Activated gamma-delta T cell treated with anti-CD3 and anti-CD28 coated beads, Interleukin-2, amount 50 U/mL, for 16 hours (primary cell): Measurements from ENCODE around the gene VSX1.

ENCODE experiments used
- DNase-seq: peaks from one replicate; pipeline ENCODE4 v3.0.0-alpha.2; 2020; ENCODE audit warnings: low read depth

The VSX1 gene

DNA sequence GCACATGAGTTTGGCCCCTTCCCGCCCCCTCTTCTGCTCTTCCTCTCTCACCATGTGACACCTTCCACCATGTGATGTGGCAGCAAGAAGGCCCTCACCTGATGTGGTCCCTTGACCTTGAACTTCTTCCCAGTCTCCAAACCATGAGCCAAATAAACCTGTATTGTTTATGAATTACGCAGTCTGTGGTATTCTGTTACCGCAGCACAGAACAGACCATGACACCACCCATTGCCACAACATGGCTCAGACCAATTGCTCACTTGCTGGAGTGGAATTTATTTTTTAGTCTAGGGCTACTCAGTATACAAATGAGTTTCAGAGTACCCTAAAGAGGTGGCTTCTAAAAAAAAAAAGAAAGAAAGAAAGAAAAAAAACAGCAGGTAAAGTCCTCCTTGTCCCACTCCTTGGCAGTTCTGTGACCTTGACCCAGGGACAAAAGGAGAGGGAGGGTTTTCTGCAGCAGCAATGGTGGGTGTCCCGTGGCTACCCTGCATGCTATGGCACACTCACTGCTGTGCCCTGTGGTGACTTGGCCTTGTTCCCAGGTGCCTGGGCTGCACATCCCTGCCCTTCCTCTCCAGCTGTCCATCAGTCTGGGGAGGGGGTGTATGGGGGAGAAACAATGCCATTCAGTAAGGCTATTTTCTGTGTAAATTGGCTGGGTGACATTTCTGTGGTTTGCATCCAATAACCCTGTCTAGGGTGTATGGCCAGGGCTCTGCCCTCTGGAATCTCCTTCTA is 5.4 kb upstream of the VSX1 start:
- DNase-seq = no peak

DNA sequence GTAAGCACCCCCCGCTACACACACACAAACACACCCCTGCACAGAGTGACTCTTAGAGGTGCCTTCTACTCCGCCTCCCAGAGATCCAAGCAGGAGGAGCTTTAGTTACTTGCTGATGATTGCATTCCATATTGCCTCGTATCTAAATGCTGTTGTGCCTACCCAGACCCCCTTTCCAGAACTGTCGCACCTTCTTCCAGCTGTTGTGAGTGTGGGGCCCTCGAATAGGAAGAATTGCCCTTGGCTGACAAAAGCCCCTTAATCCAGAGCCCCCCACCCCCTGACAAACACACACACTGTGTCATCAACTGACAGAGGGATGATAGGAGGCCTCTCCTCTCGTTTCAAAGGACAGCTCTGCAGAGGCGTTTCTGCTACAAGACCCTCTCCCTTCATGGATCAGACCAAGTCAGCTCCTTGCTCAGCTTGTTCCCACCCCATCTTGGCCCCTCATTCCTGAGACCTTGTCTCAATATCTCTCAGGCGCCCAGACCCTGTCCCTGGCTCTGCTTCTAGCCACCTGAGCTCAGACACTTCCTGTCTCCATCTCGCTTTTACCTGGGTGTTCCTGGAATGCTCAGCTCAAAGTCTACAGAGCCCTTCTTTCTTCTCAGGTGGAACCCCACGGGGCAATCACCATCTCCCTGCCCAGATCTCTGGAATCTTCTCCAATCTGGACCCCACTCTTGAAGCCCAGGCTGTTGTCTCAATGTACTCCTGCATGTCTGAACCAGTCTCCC is 4.0 kb upstream of the VSX1 start:
- no peak for DNase-seq

DNA sequence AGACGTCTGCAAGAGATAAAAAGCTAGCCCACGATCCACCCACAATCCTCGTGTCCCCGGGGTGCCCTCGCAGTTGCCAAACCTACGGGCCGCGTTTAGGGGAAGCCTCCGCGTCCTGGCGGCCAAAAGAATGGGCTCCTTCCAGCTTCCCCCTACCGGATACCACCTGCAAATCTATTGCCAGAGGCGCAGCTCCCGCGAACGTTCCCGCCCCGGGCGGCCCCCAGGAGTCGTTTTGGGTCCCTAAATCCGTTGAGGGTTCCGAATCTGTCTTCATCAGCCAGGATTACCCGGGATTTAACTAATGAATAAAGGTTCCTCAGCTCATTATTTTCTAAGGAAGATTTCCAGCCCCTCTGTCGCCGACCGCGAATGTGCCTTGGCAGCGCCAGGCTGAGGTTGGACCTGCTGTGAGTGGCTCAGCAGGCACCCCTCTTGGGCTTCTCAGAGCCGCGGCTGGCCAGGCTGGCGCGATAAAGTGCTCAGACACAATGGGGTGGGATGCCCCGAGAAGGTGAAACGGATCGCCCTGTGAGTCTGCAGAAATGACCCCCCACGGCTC is 2.8 kb upstream of the VSX1 start:
- no peak for DNase-seq

DNA sequence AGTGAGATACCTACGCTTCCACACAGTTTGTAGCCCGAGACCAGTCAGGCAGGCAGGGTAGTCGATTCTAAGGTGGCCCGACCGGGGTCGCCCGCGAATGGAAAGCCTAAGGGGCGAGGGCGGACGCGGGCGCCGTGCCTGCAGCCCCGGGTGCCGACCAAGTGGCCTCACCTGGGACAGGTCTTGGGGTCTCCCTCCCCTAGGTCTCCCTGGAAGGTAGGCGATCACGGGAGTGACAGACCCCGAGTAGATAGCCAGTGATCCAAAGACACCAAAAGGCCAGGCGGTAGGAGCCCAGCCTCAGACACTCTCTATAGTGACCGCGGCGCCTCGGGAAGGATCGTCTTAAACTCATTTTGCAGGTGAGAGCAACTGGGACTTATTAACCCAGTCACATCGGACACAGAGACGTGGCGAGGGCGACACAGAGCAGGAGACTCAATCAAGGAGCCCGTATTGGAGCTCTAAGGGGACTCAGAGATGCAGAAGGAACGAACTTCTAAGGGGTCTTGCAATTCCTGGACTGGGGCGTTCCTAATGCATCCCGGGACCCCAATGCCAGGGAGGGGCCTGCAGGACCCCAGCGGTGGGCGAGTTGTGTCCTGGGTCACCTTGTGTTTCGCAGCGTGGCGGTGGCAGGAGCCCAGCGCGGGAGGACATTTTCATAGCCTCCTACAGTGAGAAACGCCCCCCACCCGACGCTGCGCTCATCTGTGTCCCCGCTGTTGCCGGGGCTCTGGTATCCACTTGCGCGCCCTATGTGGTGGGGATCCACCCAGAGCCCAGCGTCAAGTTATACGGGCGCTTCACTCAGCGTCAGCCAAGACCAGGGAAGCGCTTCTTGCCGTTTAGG is 2.1 kb upstream of the VSX1 start:
- DNase-seq = no peak

DNA sequence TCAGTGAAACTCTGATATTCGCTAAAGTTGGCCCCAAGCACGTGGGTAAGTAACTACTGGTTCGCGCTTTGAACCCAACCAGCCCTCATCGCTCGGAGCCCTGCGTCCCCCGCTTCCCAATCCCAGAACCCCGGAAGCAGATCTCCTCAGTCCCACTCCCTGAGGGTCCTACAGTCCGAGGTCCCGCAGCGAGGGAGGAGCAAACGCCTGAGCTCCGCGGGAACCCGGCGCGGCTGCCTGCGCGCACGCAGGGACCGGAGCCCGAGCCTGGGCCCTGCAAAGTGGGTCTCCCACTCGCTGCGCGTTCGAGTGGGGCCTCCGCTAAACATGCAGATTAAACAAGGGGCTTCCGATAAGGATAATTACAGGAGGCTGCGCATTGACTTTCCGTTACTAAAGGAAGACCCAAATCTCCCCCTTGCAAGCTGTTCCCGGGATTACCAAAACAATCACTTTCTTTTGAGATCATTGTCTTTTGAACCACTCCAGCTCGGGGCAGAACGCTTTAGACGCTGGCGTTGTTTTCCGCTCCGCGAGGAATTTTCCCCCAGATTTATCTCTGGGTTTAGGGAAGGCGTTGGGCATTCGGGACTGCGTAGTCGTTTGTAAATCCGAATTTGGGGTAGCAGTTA is 1.3 kb upstream of the VSX1 start:
- no peak for DNase-seq

DNA sequence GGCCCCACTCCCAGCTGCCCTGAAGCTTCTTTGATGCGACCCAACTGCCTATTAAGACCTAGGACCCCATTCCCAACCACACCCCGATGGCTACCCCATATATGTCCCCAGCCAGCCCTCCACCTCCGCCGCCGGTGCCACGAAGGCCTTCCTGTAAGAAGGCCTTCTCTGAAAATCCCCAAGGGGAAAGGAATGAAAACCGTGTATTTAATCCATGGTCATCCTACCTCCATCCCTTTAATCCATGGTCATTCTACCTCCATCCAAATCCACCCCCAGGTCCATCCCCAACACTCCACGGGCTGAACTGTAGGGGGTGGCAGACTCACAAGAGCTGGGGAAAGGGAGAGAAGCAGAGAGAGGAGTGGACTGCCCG is 545 bp upstream of the VSX1 start:
- DNase-seq = no peak

DNA sequence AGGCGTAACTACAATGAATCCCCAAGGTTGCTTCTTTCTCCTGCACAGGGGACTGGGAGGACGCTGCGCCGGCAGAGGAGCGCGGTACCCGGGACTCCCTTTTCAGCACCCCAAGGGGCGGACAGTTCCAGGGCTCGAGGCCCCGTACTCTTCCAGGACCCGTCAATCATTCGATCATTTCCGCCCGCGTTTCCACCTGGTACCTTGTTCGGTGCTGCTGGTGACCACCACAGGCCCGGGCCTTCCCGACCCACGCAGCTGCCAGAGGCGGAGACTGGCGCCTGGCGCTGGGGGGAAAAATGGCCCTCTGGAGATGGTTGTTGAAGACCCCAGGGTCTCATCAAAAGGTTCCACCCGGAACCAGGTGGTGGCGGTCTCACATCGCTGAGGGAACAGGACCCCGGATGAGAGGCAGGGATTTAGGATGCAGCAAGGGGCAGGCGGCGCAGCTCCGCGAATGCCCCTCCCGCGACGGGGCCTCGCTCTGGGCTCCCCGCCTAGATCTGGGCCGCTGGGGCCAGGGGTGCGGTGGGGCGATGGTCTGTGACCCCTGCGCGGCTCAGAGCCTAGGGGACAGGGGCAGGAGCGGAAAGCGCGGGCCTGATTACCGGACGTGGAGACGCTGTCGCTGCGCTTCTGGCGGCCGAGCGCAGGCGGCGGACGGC is 744 bp downstream of the VSX1 start:
- peak; percentile 21 for DNase-seq

DNA sequence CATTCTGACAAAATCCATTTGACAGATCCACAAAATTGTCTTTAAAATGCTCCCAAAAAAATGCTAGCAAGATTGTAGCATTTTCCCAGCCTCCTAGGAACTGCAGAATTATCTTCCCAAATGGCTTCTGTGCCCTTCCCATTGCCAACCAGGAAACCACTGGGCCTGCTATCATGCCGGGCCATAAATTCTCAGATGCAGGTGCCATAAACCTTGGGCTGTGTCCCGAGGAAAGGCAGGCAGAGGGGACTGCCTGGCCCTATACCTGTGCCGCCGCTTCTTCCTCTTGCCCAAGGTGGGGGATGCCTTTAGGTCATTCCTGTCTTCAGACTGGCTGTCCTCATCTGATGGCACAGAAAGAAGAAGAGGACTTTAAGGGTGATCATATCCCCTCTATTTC is 2.8 kb downstream of the VSX1 start:
- no peak for DNase-seq

DNA sequence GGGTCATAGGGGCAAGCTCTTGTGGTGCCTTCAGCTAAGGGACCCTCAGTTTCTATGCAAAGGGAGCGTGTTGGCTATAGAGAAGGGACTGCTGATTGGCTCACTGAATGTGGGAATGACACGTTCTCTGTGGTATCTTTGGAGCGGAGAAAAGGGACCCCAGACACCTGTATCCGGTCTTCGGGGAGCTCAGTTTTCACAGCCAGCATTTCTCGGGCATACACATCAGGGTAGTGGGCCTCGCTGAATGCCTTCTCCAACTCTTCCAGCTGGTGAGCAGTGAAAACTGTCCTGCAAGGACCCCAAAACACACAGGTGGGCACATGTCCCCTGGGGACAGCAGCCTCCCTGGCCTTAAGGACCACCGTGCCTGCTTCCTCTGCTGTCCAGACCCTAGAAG is 3.3 kb downstream of the VSX1 start:
- DNase-seq = no peak

DNA sequence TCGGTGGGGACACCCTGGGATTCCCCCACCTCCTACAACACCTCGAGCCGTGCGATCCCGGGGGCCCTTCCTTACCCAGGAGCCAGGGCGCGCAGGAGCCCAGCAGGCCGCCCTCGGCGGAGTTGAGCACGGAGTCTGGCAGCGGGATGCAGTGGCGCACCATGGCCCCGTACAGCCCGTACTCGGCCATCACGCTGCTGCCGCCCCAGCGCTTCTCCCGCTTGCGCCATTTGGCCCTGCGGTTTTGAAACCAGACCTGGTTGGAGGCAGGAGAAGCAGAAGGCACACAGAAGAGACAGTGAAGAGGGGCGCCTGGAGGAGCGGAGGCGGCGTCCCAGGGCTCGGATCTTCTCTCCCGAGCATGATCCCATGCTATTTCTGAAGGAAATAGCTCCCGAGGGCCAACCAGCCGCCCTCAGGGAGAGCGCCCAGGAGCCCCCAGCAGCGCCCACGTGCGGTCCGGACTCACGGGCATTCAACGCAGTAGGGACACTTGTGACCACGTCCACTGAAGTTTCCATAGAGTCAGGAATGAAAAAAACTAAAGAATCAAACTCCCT is 4.3 kb downstream of the VSX1 start:
- no peak for DNase-seq

DNA sequence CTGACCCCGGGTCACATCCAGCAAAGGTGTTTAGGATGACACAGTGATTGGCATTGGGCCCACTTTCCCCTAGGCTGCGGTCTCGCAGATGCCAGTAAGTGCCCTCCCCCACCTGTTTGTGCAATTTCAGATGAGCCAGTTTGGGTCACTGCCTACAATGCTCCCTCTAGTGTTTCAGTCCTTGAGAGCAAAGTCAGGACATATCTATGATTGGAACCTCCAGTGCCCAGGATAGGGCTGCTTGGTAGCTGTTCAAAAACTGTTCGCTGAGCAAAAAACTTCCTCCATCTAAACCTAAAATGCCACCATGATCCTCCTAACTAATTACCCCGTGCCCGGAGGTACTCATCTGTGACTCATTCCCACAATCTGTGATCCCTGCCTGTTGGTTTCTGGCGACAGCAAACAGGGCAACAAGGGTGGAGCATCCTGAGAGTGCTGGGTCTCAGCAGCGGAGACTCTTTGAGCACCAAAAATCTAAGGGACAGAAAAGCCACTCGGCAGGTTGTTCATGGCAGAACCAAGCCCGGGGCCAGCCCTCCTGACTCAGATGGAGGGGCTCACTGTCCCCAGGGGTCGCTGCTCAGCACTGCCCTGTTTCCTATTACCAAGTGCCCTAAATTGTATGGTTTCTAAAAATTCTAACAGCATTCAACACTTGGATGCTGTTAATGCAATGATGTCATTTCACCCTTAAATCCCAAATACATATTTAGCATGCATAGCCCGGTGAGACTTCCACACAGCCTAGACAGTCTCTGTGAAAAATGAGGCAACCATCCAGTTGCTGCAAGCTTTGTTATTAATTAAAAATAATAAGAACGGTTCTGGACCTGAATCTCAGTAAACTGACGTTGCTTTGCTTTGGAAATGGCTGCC is 5.0 kb downstream of the VSX1 start:
- no peak for DNase-seq

DNA sequence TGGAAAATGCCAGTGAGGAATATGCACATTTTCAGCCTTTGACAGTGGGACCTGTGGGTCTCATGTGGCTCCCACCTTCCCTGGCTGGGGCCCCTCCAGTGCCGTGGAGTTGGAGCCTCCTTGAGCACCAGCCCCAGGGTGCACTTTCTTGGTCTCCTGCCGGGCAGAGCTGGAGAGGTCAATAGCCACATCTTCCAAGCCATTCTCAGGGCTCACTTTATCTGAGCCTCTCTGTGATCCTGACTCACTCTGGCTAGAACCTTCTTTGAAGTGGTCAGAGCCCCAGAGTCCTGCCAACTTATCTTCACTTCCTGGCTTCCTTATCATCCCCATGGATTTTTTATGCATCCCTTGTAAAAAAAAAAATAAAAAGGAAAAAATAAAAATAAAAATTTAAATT is 5.7 kb downstream of the VSX1 start:
- DNase-seq = no peak

DNA sequence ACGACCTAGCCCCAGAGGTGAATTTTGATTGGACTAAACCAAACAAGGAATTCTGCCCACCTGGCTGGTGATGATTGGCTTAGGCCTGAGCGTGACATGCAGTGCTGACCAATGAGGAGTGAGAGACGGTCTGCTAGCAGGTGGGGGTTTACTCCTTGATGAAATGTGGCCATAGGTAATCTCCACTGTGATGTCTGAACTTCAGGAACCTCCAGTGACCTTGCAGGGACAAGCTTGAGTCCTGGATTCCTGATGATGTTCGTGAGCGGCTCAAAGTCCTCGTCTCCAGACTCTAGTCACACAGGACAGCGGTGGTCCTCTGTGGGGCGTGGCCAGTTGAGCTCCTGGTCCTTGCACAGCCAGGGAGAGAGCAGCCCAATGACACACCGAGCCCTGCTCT is 8.4 kb downstream of the VSX1 start:
- no peak for DNase-seq

DNA sequence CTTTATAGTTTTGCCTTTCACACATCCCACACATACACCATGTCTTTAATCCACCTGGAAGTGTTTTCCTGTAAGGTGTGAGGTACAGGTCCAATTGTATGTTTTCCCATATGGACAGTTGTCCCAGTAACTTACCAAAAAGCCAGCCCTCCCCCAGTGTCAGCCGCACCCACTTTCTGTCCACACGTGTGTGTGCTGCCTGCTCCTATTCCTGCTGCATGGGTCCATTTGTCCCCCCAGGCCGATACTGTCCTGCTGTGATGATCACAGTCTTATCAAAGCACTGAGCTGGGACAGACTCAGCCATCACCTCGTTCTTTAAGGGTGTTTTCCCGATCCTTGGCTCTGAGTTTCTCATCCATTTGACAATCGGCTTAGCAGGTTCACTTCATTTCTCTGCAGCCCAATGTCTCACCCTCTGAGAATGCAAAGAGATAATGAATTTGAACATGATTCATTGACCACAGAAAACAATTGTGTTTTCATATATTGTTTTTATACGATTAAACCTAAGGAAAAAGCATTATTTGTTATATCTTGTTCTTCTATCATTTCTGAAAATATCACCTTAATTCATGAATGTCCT is 9.6 kb downstream of the VSX1 start:
- DNase-seq = no peak

DNA sequence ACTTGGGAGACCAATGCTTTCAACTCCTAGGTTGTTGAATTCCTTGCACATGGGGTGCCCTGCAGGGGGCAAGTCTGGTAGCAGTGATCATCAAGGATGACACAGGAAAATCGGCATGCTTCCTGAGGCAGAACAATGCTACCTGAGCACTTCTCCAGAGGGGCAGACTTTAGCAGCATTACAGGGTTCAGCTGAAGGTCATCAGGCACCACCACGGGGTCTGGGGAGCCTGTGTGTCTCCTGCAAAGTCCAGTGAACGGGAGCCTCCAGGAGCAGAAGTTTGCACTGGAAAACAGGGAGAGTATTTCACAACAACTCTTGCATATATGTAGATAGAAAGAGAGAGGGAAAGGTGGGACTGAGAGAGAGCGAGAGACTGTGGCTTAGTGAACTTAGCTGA is 10.2 kb downstream of the VSX1 start:
- no peak for DNase-seq

DNA sequence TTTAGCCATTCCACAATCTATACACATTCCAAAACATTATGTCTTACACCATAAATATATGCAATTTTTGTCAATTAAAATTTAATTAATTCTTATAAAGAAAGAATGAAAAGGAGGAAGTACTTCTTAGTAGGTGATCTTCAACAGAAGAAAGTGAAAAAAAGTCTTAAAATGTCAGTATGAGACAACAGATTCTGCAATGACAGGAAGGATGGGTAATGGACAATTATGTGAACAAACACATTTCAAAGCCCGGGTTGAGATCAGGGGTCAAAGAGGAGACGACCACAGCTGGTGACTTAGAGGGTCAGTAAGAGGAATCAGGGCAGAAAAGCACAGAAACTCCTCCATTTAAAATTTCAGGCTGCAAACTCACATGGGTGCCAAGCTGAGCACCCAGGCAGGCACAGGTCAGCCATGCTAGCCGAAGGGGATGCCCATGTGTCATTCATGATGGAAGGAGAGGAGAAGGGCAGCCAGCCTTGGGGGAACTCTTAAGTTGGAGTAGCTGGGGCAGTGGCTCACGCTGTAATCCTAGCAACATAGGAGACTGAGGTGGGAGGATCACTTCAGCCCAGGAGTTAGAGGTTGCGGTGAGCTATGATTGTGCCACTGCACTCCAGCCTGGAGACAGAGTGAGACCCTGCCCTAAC is 11.0 kb downstream of the VSX1 start:
- DNase-seq = no peak

DNA sequence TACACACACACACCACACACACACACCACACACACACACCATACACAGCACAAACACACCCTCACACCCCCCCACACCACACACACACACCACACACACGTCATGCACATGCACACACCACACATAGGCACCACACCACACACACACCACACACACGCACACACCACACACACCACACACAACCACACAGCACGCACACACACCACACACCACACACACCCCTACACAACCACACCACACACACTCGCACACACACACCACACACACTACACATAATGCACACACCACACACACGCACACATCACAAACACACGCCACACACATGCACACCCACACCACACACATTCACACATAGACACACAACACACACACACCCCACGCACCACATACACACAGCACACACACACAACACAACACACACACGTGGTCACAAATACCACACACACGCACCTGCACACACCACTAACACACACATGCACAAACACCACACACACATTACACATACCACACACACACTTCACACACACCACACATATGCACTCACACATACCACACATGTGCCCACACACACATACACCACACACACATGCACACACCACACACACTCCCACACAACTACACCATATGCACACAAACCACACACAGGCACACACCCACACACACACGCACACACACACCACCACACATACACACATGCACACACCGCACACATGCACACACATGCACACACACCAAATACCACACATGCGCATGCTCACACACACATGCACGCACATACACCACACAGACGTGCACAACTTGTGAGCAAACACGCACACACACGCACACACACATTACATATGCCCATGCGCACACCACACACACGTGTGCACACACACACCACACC is 14.6 kb downstream of the VSX1 start:
- DNase-seq = no peak

DNA sequence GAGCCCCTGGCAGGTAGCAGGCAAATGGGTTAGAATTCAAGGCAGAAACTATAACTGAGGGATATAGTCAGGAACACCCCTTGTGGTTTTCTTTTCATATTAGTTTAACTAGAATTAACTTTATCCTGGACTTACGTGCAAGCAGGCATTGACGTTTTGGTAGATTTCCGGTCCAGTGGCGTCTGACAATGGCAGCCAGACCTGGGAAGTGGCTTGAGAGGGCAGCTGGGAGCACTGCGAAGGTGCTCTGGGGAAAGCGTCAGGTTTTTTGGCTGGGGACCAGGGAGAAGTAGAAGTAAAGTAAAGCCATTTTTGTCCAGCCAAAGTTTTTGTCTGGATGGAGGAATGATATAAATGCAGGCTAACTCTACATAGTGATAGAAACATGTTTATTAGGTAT is 15.6 kb downstream of the VSX1 start:
- no peak for DNase-seq
